Measurements from ENCODE around the gene SSBP3. TPM values are rescaled to one million over a fixed set of nuclear protein-coding genes. Genes with fewer than 3 reads are reported as not detected.

Gene SSBP3
- total RNA-seq, 1 experiment from 2014 or later, result 15.0 TPM

- ChIA-PET POLR2A (ENCODE audit: unreplicated experiment) (interaction anchor here (0.7 kb wide), 1 partner anchor 20 kb away, joined by 9 read pairs; no protein-coding TSS in a partner anchor), CTCF (no interaction called here)
- Histone ChIP-seq H4K20me1 (ENCODE audit: low read length) (no peaks in the 10 kb centered on the region), H3K9me2 (replicated peaks; ENCODE audit: low read length) (no peaks in the 10 kb centered on the region), H3K36me3 (ENCODE audit: low read depth, low read length) (no peaks in the 10 kb centered on the region), H3K79me2 (ENCODE audit: low read length) (no peaks in the 10 kb centered on the region), H3K9me3 (ENCODE audit: low read length) (no peaks in the 10 kb centered on the region), H3K4me3 (ENCODE audit: low read length) (no peak overlapping the region), H3K4me2 (ENCODE audit: low read length) (no peak overlapping the region), H3K9ac (ENCODE audit: low read length) (no peak overlapping the region), H3K27me3 (ENCODE audit: low read length) (no peaks in the 10 kb centered on the region), H3K4me1 (ENCODE audit: insufficient read depth, low read length) (no peaks in the 10 kb centered on the region), H3K27ac (ENCODE audit: low read length) (no peak overlapping the region), H3F3A (ENCODE audit: low read length, unreplicated experiment) (no peaks in the 10 kb centered on the region), H2AFZ (ENCODE audit: low read length) (no peak overlapping the region)
- ATAC-seq (no peak), DNase-seq (no peak)
- no TSS peak for BruUV-seq (replicated peaks)
- no peak for TF ChIP-seq EZH2 (IDR thresholded peaks at IDR 0.05; ENCODE audit: low read length, unreplicated experiment)
- TF ChIP-seq CTCF (conservative IDR thresholded peaks at IDR 0.05; ENCODE audit: low read depth, low read length), result no peak
- TF ChIP-seq EZH2phosphoT487 (IDR thresholded peaks at IDR 0.05; ENCODE audit: borderline replicate concordance, low read length), result no peak
- intact Hi-C loops (cut with micrococcal nuclease), result no loop called here
These were observed 133.5 kb downstream of the SSBP3 start for GRCh38 chr1:54272772-54273091.

DNA sequence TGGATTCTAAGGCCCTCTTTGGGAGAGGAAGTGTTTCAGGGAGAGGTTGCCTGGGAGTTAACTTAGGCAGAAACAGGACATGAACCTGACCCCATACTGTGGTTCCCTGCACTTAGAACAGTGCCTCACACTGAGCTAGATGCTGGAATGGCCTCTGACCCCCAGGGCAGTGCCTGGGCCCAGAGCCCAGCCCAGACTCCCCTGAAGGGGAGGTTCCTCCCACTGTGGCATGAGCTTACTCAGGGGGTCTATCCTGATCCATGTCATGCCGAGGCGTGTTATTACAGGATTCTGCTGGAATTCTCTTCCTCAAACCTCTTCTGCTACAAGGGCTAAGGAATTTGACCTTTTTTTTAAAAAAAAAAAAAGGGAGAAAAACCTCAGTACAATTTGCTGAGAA is 134.1 kb downstream of the SSBP3 start:
- Histone ChIP-seq H3K79me2 (ENCODE audit: low read length) (no peaks in the 10 kb centered on the region), H3K4me3 (ENCODE audit: low read length) (no peak overlapping the region), H3K27ac (ENCODE audit: low read length) (no peak overlapping the region), H3K4me2 (ENCODE audit: low read length) (no peak overlapping the region), H4K20me1 (ENCODE audit: low read length) (no peaks in the 10 kb centered on the region), H3K9me3 (ENCODE audit: low read length) (no peaks in the 10 kb centered on the region), H3K36me3 (ENCODE audit: low read depth, low read length) (no peaks in the 10 kb centered on the region), H3F3A (ENCODE audit: low read length, unreplicated experiment) (no peaks in the 10 kb centered on the region), H3K27me3 (ENCODE audit: low read length) (no peaks in the 10 kb centered on the region), H3K9me2 (replicated peaks; ENCODE audit: low read length) (no peaks in the 10 kb centered on the region), H3K9ac (ENCODE audit: low read length) (no peak overlapping the region), H3K4me1 (ENCODE audit: insufficient read depth, low read length) (no peaks in the 10 kb centered on the region), H2AFZ (ENCODE audit: low read length) (no peak overlapping the region)
- DNase-seq, result no peak
- no peak for ATAC-seq
- POLR2A ChIA-PET (ENCODE audit: unreplicated experiment), result interaction anchor here (0.7 kb wide), 1 partner anchor 19 kb away, joined by 9 read pairs; no protein-coding TSS in a partner anchor
- intact Hi-C loops (cut with micrococcal nuclease), result no loop called here
- CTCF ChIA-PET, result no interaction called here
- BruUV-seq (replicated peaks), result no TSS peak
- no peak for TF ChIP-seq EZH2phosphoT487 (IDR thresholded peaks at IDR 0.05; ENCODE audit: borderline replicate concordance, low read length)
- TF ChIP-seq EZH2 (IDR thresholded peaks at IDR 0.05; ENCODE audit: low read length, unreplicated experiment), result no peak
- no peak for TF ChIP-seq CTCF (conservative IDR thresholded peaks at IDR 0.05; ENCODE audit: low read depth, low read length)

- no peaks in the 10 kb centered on the region for H3K9me2 ChIP-seq (replicated peaks; ENCODE audit: low read length)
- DNase-seq (no peak), ATAC-seq (no peak)
- no peaks in the 10 kb centered on the region for H3K27me3 ChIP-seq (ENCODE audit: low read length)
- H2AFZ ChIP-seq (ENCODE audit: low read length), result no peak overlapping the region
- ChIA-PET POLR2A (ENCODE audit: unreplicated experiment) (no interaction called here), CTCF (no interaction called here)
- H3F3A ChIP-seq (ENCODE audit: low read length, unreplicated experiment), result no peaks in the 10 kb centered on the region
- TF ChIP-seq EZH2 (IDR thresholded peaks at IDR 0.05; ENCODE audit: low read length, unreplicated experiment) (no peak), EZH2phosphoT487 (IDR thresholded peaks at IDR 0.05; ENCODE audit: borderline replicate concordance, low read length) (no peak), CTCF (conservative IDR thresholded peaks at IDR 0.05; ENCODE audit: low read depth, low read length) (no peak)
- no peak overlapping the region for H3K27ac ChIP-seq (ENCODE audit: low read length)
- intact Hi-C loops (cut with micrococcal nuclease), result no loop called here
- H3K4me3 ChIP-seq (ENCODE audit: low read length), result no peak overlapping the region
- no peaks in the 10 kb centered on the region for H3K36me3 ChIP-seq (ENCODE audit: low read depth, low read length)
- no peaks in the 10 kb centered on the region for H3K4me1 ChIP-seq (ENCODE audit: insufficient read depth, low read length)
- H3K4me2 ChIP-seq (ENCODE audit: low read length), result no peak overlapping the region
- no TSS peak for BruUV-seq (replicated peaks)
- H3K9ac ChIP-seq (ENCODE audit: low read length), result no peak overlapping the region
- H3K79me2 ChIP-seq (ENCODE audit: low read length), result no peaks in the 10 kb centered on the region
- no peaks in the 10 kb centered on the region for H3K9me3 ChIP-seq (ENCODE audit: low read length)
- no peaks in the 10 kb centered on the region for H4K20me1 ChIP-seq (ENCODE audit: low read length)
These were observed 134.9 kb downstream of the SSBP3 start for GRCh38 chr1:54271341-54271740.
